Retinal pigment epithelial cell (primary cell): ENCODE results near the gene S100A2.
A peak's percentile ranks its signal among the peaks of the same experiment; 100 is the strongest.

Source experiments
- DNase-seq: peaks from one replicate; pipeline ENCODE4 v3.0.0-alpha.2; 2010; ENCODE audit warnings: low read depth
- H3K4me3 ChIP-seq: 2 replicates; pipeline ENCODE4 v1.5.1; 2011; ENCODE audit warnings: mild to moderate bottlenecking, low read length, control low read depth, moderate library complexity
- TF ChIP-seq, protein P1 (sequence below): conservative IDR thresholded peaks from 2 replicates; pipeline ENCODE4 v1.5.1; 2011; ENCODE audit warnings: low read depth, low read length, control low read depth, inconsistent platforms

S100A2 gene

DNA sequence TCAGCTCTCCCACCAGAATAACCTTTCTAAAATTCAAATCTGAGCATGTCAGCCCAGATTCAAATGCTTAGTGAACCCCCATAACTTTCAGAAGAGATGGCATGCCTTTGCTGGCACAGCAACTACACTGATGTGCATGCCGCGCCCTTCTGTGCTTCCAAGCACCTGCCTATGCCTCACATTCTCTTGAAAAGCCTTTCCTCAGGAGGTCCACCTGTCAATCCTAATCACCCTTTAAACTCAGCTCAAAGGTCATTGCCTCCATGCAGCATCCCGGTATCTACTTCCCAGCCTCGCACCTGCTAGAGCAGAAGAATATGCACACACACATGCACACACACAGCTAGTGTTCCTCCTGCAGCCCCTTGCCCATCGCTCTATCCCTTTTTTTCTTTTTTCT lies 5.2 kb upstream of the S100A2 start:
- H3K4me3 ChIP-seq: no peak overlapping the region
- TF ChIP-seq, protein P1, sequence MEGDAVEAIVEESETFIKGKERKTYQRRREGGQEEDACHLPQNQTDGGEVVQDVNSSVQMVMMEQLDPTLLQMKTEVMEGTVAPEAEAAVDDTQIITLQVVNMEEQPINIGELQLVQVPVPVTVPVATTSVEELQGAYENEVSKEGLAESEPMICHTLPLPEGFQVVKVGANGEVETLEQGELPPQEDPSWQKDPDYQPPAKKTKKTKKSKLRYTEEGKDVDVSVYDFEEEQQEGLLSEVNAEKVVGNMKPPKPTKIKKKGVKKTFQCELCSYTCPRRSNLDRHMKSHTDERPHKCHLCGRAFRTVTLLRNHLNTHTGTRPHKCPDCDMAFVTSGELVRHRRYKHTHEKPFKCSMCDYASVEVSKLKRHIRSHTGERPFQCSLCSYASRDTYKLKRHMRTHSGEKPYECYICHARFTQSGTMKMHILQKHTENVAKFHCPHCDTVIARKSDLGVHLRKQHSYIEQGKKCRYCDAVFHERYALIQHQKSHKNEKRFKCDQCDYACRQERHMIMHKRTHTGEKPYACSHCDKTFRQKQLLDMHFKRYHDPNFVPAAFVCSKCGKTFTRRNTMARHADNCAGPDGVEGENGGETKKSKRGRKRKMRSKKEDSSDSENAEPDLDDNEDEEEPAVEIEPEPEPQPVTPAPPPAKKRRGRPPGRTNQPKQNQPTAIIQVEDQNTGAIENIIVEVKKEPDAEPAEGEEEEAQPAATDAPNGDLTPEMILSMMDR: no peak
- DNase-seq: no peak

DNA sequence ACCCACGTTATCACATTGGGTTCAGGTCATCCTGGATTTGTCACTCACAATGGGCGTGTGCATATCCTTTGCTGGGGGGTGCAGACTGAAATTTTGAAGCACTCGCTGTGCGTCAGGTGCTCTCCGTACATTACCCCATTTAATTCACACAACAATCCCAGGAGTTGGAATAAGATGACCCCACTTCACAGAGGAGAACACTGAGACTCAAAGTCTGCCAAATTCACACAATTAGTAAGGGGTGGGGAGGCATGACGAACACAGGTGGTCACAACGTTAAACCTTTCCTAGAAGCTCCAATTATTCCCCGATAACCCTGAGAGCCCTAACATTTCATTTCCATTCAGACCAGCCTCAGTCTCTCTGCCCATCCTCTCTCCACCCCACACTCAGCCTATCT lies 3.8 kb upstream of the S100A2 start:
- no peak overlapping the region for H3K4me3 ChIP-seq
- TF ChIP-seq, protein P1: no peak
- no peak for DNase-seq

- H3K4me3 ChIP-seq: peak overlapping the region; percentile 24
- DNase-seq: no peak
- TF ChIP-seq, protein P1: peak; percentile 98
Measured at GRCh38 chr1:153568367-153569099, 2.9 kb upstream of the S100A2 start.

DNA sequence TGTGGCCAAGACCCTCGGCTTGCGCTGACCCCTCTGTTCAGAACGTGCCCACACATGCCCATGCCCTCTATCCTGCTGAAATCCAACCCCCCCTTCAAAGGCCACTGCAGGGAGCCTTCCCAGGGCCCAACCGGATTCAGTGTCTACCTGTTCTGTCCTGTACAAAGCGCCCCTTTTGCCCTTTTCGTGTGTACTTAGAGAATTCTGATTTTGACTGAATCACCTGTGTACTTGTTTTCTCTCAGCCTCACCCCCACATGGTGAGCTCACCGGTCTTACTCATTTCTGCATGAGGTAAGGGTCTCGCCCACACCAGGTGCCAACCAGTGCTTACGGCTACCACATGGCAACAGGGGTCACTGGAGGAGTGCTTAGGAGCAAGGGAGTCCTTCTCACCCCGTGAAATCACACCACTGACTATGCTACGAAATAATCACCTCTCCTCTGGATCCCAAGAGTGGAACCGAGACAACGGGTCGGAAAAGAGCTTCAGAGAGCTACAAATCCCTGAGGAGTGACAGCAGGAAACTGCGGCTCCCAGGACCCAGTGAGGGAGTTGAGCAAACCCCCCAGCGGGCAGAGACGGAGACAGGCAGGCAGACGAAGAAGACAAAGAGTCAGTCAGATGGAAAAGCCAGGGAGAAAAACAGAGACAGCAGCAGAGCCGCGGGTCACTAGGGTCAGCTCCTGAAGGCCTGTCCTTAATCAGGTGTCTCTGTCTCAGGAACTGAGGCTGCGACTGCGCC lies 2.1 kb upstream of the S100A2 start:
- DNase-seq: no peak
- H3K4me3 ChIP-seq: no peak overlapping the region

DNA sequence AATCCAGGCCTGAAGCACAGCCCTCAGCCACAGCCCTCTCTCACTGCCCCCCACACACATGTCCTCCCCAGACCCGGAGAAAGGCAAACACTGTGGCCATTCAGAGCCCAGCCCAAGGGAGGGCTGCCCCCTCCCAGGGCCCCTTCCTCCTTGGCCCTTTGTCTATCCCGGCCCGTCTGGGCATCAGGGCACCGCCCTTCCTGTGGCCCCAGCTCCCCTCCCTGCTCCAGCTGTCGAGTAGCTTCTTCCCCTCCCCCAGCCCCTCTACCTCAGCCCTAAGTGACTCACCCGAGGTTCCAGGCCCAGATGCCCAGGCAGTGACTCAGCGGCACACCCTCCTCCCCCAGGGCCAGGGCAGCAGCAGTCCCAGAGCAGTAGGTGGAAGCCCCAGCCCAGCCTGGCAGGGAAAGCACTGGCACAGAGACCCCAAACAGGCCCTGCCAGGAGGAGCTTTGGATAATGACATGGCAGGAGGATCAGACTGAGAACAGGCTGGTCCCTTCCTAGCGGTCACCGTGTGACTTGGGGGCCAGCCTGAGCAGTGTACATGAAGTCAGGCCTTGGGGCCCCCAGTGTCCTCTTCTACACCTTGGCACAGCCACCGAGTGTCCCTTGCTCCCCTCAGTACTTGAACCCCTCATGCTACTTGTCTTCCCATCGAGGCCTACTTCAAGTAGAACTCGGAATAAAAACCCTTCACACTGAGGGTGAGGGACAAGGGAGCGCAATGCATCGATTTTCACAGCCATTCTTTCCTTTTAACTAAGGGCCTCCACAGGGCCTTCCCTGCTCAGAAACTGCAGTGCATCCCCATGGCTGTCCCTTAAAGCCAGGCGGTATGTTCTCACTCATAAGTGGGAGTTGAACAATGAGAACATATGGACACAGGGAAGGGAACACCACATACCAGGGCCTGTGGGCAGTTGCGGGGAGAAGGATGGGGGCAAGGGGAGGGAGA lies 1.0 kb upstream of the S100A2 start:
- DNase-seq: peak; percentile 98
- no peak overlapping the region for H3K4me3 ChIP-seq
- TF ChIP-seq, protein P1: no peak

More for the DNA sequence above, 2.1 kb upstream of the S100A2 start:
- TF ChIP-seq, protein P1: no peak

GRCh38 chr1:153563991-153564390 lies 1.7 kb downstream of the S100A2 start:
- TF ChIP-seq, protein P1: no peak
- no peak overlapping the region for H3K4me3 ChIP-seq
- DNase-seq: no peak
